ENCODE data around the gene FNTB. TPM values are rescaled to one million over a fixed set of nuclear protein-coding genes. Genes with fewer than 3 reads are reported as not detected.

The FNTB gene
- total and polyA plus RNA-seq, 9 of the 15 experiments (the other 6 are each of a cell fraction or from before 2014, with no cell fraction given): 6.9 to 23.2 (median 12.2) TPM

DNA sequence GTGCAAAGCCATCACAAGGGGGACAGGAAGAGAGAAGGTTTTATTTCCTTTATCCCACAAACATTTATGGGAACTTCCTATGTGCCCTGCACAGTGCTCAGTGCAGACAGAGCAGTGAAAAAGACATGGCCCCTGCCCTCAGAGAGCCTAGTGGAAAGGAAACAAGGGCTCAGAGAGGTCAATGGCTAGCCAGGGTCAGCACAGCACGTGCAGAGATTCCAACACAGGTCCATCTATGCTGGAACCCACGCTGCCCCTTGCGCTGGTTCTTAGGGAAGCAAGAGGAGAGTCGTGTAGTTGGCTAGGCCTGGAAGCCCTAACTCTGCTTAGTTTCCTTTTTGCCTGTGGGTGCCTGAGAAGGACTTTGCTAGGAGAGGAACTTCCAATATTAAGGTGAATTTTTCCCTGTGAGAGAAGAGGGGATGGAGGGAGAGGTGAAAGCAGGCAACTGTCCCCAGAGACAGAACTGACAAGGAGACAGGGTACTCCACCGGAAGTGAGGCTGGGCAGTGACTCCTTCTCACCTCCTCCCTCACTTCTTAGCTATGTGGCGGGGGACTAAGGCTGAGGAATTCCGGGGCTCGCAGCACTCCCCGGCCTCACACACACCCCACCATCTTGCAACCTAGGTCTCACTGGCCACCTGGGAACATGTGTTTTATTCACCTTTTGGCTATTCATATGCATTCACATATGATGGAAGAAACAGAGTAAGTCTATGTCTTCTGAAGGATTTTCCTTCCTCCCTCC, 32.0 kb upstream of the FNTB start (continued):
- no peak for TF ChIP-seq MEF2D (tag; conservative IDR thresholded peaks at IDR 0.05; ENCODE audit: low read depth)
- TF ChIP-seq, protein P1, sequence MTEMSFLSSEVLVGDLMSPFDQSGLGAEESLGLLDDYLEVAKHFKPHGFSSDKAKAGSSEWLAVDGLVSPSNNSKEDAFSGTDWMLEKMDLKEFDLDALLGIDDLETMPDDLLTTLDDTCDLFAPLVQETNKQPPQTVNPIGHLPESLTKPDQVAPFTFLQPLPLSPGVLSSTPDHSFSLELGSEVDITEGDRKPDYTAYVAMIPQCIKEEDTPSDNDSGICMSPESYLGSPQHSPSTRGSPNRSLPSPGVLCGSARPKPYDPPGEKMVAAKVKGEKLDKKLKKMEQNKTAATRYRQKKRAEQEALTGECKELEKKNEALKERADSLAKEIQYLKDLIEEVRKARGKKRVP (CRISPR knock-in tag; IDR thresholded peaks at IDR 0.05): no peak

DNA sequence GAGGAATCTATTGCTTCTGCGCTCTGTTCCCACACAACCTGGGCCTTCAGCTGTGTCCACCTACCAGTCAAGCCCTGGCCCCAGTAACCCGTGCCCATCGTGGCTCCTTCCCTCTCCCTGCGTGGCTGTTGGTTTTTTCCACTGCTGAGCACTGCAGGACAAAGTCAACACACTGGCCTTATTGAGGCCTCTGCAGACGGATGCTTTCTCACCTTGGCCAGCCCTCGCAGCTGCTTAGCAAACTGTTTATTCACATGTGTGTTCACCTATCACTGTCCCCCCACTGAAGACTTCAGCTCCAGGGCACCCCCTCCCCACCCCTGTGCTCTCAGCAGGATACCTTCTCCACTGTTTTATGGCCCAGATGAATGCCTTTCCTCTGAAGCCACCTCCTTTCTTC, 31.4 kb upstream of the FNTB start:
- Histone ChIP-seq H3K27me3 (ENCODE audit: control insufficient read depth in 2 of 2, insufficient read depth in 2 of 2, low read length in 2 of 2) (peaks cover 0 to 5% of the 10 kb centered on the region in 2 experiments; a peak in 1 of 5 replicates), H3K9ac (ENCODE audit: insufficient read depth in 1 of 2, low read depth in 2 of 2, low read length in 2 of 2) (no peak overlapping the region), H3K27ac (ENCODE audit: extremely low read depth, low read depth, low read length) (no peak overlapping the region), H3K4me3 (no peak overlapping the region), H3K4me2 (ENCODE audit: insufficient read depth, low read length) (no peak overlapping the region), H3K9me1 (ENCODE audit: control insufficient read depth, insufficient read depth, low read length) (no peaks in the 10 kb centered on the region), H2AFZ (ENCODE audit: low read depth, low read length) (no peak overlapping the region), H3K4me1 (replicated peaks in 1 of 2; ENCODE audit: control insufficient read depth in 2 of 2, insufficient read depth in 2 of 2, low read length in 2 of 2) (peaks cover 0 to 3% of the 10 kb centered on the region in 2 experiments; a peak in 2 of 5 replicates), H3K36me3 (ENCODE audit: control insufficient read depth, insufficient read depth, low read length) (no peaks in the 10 kb centered on the region), H3K79me2 (ENCODE audit: control insufficient read depth, insufficient read depth, low read length) (no peaks in the 10 kb centered on the region), H4K20me1 (replicated peaks; ENCODE audit: control insufficient read depth, insufficient read depth, low read length) (no peaks in the 10 kb centered on the region), H3K9me3 (replicated peaks; ENCODE audit: control insufficient read depth, insufficient read depth, low read depth, low read length) (no peaks in the 10 kb centered on the region)
- TF ChIP-seq TOE1 (IDR thresholded peaks at IDR 0.05; ENCODE audit: borderline replicate concordance): no peak
- no peak for TF ChIP-seq TOE1 (CRISPR knock-in tag; IDR thresholded peaks at IDR 0.05; ENCODE audit: borderline replicate concordance, low read depth)
- no peak for TF ChIP-seq CBFB (CRISPR knock-in tag; IDR thresholded peaks at IDR 0.05)
- ChIA-PET CTCF (ENCODE audit: low intra/inter-chr PET ratio) (no interaction called here), POLR2A (no interaction called here)
- intact Hi-C loops (cut with micrococcal nuclease): no loop called here
- ATAC-seq (no peak), FAIRE-seq (no peak), DNase-seq (ENCODE audit: extremely low read depth in 1 of 4, low spot score in 3 of 4) (no peak)
- in situ Hi-C loops (cut with MboI): no loop called here
- no TSS peak for BruUV-seq (replicated peaks)
- WGBS (ENCODE audit: insufficient coverage, low coverage, missing lambda C conversion rate): 32% methylated on average over 5 of the region's 6 CpGs

Measured in K562 (cell line).